ENCODE data around the gene ZNF784. TPM values are rescaled to one million over a fixed set of nuclear protein-coding genes. Genes with fewer than 3 reads are reported as not detected.

ZNF784 gene
- total and polyA plus RNA-seq, 2 of the 8 experiments (the other 6 are each of a cell fraction or from before 2014, with no cell fraction given): 6.5 to 8.0 TPM

- Histone ChIP-seq H3K9me3 (ENCODE audit: insufficient read depth in 2 of 2, low read depth in 1 of 2, low read length in 1 of 2) (no peaks in the 10 kb centered on the region), H4K8ac (ENCODE audit: extremely low read depth, insufficient read depth, low read length) (no peak overlapping the region), H3K23ac (ENCODE audit: insufficient read length) (no peak overlapping the region), H3K18ac (ENCODE audit: extremely low read depth, low read length) (no peak overlapping the region), H2BK15ac (ENCODE audit: low read length) (no peak overlapping the region), H3K27ac (ENCODE audit: low read depth, low read length) (no peak overlapping the region), H2BK12ac (ENCODE audit: low read depth, low read length) (no peak overlapping the region), H3K4ac (replicated peaks; ENCODE audit: insufficient read length, low read depth, low read length) (no peak overlapping the region), H4K20me1 (replicated peaks in 1 of 2; ENCODE audit: control insufficient read depth in 1 of 2, insufficient read depth in 2 of 2, low read length in 2 of 2) (no peaks in the 10 kb centered on the region), H4K91ac (replicated peaks; ENCODE audit: insufficient read length, low read length) (no peak overlapping the region), H3K79me2 (ENCODE audit: control insufficient read depth in 1 of 2, insufficient read depth in 2 of 2, low read length in 2 of 2) (no peaks in the 10 kb centered on the region), H3K36me3 (ENCODE audit: control insufficient read depth in 2 of 4, insufficient read depth in 4 of 4, low read length in 3 of 4) (no peaks in the 10 kb centered on the region; a peak in 1 of 8 replicates), H3K4me3 (ENCODE audit: extremely low read depth in 1 of 4, insufficient read depth in 2 of 4, low read depth in 3 of 4, low read length in 4 of 4) (no peak overlapping the region), H4K5ac (ENCODE audit: insufficient read length, low read depth, low read length) (no peak overlapping the region), H3K79me1 (ENCODE audit: low read depth, low read length) (no peaks in the 10 kb centered on the region), H3K14ac (ENCODE audit: insufficient read length) (no peak overlapping the region), H3K4me1 (replicated peaks in 1 of 4; ENCODE audit: control insufficient read depth in 3 of 4, insufficient read depth in 4 of 4, low read length in 3 of 4) (peaks cover 0 to 8% (median 5%) of the 10 kb centered on the region in 4 experiments; a peak in 6 of 7 replicates), H3K4me2 (ENCODE audit: insufficient read depth in 1 of 2, low read depth in 2 of 2, low read length in 2 of 2) (no peak overlapping the region), H3K56ac (replicated peaks; ENCODE audit: insufficient read length, low read depth, low read length) (no peak overlapping the region), H2AK5ac (ENCODE audit: low read depth, low read length) (no peak overlapping the region), H3K23me2 (ENCODE audit: low read depth, low read length) (peaks cover 11% of the 10 kb centered on the region), H2BK120ac (replicated peaks; ENCODE audit: low read depth, low read length) (no peak overlapping the region), H2AFZ (ENCODE audit: low read length) (no peak overlapping the region), H3K27me3 (replicated peaks in 1 of 4; ENCODE audit: control insufficient read depth in 3 of 4, extremely low read depth in 1 of 4, insufficient read depth in 3 of 4, low read length in 3 of 4) (no peaks in the 10 kb centered on the region; a peak in 2 of 7 replicates), H3K9ac (replicated peaks in 1 of 4; ENCODE audit: extremely low read depth in 1 of 4, low read depth in 3 of 4, low read length in 3 of 4) (no peak overlapping the region), H2BK20ac (ENCODE audit: low read length) (no peak overlapping the region), H2BK5ac (ENCODE audit: low read depth, low read length) (no peak overlapping the region)
- 87% methylated on average over 8 of the region's 8 CpGs; no CpG with 5 or more reads in 1 of the 2 experiments for WGBS, 2 experiments (ENCODE audit: extremely low coverage in 1 of 2, insufficient coverage in 1 of 2, insufficient read length in 1 of 2, insufficient replicate concordance in 2 of 2, low coverage in 1 of 2, low lambda C conversion rate in 2 of 2, missing lambda C conversion rate in 1 of 2)
- DNase-seq (ENCODE audit: low read depth in 1 of 2, low spot score in 2 of 2) (no peak), FAIRE-seq (no peak)
- ChIA-PET CTCF (ENCODE audit: partially characterized antibody) (no interaction called here), POLR2A (ENCODE audit: partially characterized antibody) (interaction anchor here (1.4 to 5.5 kb wide), 2 partner anchors 10 to 32 kb away, joined by 3 to 42 read pairs; partner anchors contain the start of genes FIZ1 and ZNF524)
- TF ChIP-seq JUN (IDR thresholded peaks at IDR 0.05; ENCODE audit: low read depth, low read length) (no peak), EP300 (IDR thresholded peaks at IDR 0.05; ENCODE audit: borderline replicate concordance in 1 of 2, low read depth in 2 of 2, low read length in 2 of 2) (no peak), RXRA (IDR thresholded peaks at IDR 0.05; ENCODE audit: insufficient read depth, low read depth, low read length) (no peak), ZNF274 (IDR thresholded peaks at IDR 0.05; ENCODE audit: borderline replicate concordance, extremely low read depth, low read length) (no peak), TBP (IDR thresholded peaks at IDR 0.05; ENCODE audit: low read depth, low read length) (no peak), CBX8 (IDR thresholded peaks at IDR 0.05; ENCODE audit: borderline replicate concordance, low read depth, low read length) (no peak), SP2 (IDR thresholded peaks at IDR 0.05; ENCODE audit: low read length) (no peak), SIN3A (conservative IDR thresholded peaks at IDR 0.05 in 1 of 2, IDR thresholded peaks at IDR 0.05 in 1 of 2; ENCODE audit: low read depth in 1 of 2, low read length in 2 of 2) (no peak), FOSL1 (IDR thresholded peaks at IDR 0.05; ENCODE audit: insufficient read depth, low read depth, low read length) (no peak), TEAD4 (IDR thresholded peaks at IDR 0.05; ENCODE audit: low read depth, low read length) (no peak), SP1 (IDR thresholded peaks at IDR 0.05; ENCODE audit: low read depth, low read length) (no peak), TCF12 (IDR thresholded peaks at IDR 0.05; ENCODE audit: low read depth, low read length) (no peak)
- TF ChIP-seq, protein P1, sequence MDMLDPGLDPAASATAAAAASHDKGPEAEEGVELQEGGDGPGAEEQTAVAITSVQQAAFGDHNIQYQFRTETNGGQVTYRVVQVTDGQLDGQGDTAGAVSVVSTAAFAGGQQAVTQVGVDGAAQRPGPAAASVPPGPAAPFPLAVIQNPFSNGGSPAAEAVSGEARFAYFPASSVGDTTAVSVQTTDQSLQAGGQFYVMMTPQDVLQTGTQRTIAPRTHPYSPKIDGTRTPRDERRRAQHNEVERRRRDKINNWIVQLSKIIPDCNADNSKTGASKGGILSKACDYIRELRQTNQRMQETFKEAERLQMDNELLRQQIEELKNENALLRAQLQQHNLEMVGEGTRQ (IDR thresholded peaks at IDR 0.05; ENCODE audit: low read length): no peak
Measured at GRCh38 chr19:55588738-55589137, 35.6 kb downstream of the ZNF784 start.
